Measurements from ENCODE around the gene WDR1.
A peak's percentile ranks its signal among the peaks of the same experiment; 100 is the strongest.

The WDR1 gene

DNA sequence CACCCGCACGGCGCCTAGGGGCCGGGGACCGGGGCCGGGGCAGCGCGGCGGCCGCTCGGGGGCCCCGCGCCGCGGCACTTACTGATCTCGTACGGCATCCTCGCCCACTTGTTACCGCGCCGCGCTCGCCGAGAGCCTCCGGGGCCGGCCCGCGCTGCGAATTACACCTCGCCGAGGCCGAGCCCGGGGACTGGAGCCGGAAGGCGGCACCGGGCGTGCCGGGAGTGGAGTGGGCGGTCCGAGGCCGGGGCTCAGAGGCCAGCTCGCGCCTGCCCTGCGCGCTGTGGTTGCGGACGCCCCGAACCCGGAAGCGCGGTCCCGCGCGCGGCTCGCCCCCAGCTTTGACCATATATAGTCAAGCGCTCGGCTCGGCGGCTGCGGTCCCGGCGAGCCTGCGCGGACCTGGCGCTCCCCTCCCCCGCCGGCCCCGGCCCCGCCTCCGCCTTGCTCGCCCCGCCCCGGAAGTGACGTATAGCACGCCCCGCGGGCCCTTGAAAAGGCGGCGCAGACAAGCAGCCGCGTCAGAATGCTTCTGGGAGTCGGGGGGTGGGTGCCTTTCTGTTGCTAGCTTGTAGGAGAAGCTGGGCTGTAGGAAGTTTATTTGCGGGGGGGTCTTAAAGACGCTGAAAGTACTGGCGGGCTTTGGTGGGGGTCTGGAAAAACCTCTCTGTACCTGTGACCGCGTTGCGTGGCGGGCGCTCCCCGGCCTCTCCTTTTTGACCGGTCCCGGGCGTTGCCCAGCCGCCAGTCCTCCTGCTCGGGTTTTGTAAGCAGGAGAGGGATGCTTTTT, at the start of gene WDR1:
WDR1 (minus strand) TSS at position 231 of the 790 bp plus-strand sequence; CDS start at position 98, 133 bp downstream.
- peak; percentile 90 for DNase-seq (ENCODE audit: low read depth)

GRCh38 chr4:10164877-10165283, 48.3 kb upstream of the WDR1 start:
- no peak for DNase-seq (ENCODE audit: low read depth)

DNA sequence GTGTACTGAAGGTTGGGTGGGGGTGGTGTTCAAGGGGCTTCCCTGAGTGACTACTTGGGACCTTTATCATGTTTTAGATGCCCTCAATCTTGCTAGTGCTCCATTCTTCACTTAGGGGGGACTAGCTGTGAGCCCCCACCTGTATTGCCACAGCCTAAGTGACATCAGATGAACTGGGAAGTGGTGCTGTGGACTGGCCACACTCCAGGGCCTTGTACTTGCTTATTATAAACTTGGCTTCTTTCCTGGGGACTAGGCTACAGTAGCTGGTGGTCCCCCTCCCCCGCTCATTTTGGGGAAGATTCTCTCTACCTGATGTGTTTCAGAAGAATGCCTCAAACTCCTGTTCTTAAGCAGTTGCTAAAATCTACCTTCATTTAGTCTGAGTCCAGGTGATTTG, 46.7 kb upstream of the WDR1 start:
- no peak for DNase-seq (ENCODE audit: low read depth)

DNA sequence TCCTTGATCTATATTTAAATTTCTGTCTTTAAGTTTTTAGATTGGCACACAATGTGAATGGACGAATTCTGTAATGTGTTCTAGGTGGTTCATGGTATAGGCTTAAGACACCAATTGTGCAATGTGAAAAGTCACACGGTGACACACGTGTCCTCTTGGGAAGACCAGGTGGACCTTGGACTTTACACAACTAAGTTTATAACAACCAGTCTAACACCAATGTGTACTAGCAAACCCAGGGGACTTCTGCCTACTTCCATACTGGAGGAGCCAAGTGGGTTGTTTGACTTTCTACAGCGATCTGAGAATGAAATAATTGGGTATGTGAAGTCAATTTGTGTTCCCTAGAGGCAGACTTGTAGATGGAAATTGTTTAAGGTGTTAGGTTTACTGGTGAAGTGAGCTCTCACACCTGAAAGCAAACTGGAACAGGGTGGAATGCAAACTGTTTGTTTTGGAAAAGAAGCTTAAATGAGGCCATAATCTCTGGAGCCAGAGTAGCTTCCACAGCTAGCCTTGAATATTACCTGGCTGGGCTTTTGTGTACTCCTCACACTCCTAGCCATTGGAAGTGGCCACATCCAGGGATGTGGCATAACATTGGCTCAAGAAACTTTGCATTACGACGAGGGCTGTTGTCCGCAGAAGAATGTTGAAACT, 45.9 kb upstream of the WDR1 start:
- DNase-seq (ENCODE audit: low read depth): no peak

GRCh38 chr4:10161840-10162239, 45.2 kb upstream of the WDR1 start:
- no peak for DNase-seq (ENCODE audit: low read depth)

DNA sequence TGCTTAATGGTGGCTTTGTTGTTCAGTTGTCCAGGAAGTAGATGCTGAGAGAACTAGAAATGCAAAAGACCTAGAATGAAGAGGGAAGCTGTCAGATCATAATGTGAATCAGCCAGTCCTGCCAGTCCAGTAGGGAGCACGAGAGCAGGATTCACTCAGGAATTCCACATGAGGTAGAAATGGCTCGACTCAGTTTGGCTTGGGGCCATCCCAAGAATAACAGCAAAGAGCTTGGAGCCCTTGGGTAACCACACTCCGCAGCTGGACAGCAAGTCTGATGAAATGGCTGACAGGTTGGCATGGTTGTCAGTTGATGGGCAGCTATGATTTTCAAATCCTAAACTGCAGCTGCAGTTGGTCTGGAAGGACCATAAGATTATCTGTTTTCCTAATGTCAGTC, 44.5 kb upstream of the WDR1 start:
- no peak for DNase-seq (ENCODE audit: low read depth)

GRCh38 chr4:10160281-10160856, 43.8 kb upstream of the WDR1 start:
- DNase-seq (ENCODE audit: low read depth): no peak

- no peak for DNase-seq (ENCODE audit: low read depth)
Measured at GRCh38 chr4:10159671-10160070, 43.1 kb upstream of the WDR1 start.

- no peak for DNase-seq (ENCODE audit: low read depth)
Measured at GRCh38 chr4:10158333-10158942, 41.8 kb upstream of the WDR1 start.

- no peak for DNase-seq (ENCODE audit: low read depth)
Measured at GRCh38 chr4:10157478-10158332, 41.1 kb upstream of the WDR1 start.

DNA sequence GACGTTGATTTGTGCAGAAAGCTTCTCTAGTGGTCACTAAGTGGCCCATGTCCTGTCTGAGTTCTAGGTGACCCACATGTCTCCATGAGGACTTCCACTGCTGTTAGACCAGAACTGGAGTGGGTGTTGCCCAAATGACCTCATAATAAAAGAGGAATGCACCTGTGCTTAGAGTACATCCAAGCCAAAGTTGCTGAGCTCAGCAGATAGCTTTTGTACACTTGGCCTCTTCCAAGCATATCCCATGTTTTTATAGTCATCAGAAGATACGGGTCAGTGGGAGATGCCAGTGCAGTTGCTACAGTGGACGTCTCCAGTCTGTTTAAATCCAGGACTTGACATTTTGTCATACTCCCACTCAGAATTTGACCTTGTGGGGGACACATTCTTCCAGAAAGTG, 37.6 kb upstream of the WDR1 start:
- DNase-seq (ENCODE audit: low read depth): no peak

- no peak for DNase-seq (ENCODE audit: low read depth)
Measured at GRCh38 chr4:10153161-10153560, 36.6 kb upstream of the WDR1 start.

- DNase-seq (ENCODE audit: low read depth): no peak
Measured at GRCh38 chr4:10151182-10151581, 34.6 kb upstream of the WDR1 start.

GRCh38 chr4:10144966-10145365, 28.4 kb upstream of the WDR1 start:
- DNase-seq (ENCODE audit: low read depth): no peak

- DNase-seq (ENCODE audit: low read depth): no peak
Measured at GRCh38 chr4:10144479-10144878, 27.9 kb upstream of the WDR1 start.

DNA sequence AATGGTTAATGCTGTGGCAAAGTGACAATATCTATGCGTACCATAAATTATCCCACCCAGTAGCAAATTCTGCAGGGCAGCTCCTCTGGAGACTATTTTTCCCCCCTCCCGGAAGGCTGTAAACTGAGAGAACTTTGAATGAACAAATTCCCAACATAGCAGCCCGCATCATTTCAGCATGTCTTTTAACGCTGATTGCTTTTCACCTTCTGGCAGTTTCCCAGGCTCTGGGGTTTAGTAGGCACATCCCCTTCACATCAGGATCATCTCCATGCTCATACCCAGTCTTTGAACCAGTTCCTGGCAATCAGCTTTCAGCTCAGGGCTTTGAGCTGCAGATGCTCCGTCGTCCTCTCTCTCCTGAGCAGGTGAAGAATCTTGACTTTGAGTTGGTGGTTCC, 26.6 kb upstream of the WDR1 start:
- no peak for DNase-seq (ENCODE audit: low read depth)

DNA sequence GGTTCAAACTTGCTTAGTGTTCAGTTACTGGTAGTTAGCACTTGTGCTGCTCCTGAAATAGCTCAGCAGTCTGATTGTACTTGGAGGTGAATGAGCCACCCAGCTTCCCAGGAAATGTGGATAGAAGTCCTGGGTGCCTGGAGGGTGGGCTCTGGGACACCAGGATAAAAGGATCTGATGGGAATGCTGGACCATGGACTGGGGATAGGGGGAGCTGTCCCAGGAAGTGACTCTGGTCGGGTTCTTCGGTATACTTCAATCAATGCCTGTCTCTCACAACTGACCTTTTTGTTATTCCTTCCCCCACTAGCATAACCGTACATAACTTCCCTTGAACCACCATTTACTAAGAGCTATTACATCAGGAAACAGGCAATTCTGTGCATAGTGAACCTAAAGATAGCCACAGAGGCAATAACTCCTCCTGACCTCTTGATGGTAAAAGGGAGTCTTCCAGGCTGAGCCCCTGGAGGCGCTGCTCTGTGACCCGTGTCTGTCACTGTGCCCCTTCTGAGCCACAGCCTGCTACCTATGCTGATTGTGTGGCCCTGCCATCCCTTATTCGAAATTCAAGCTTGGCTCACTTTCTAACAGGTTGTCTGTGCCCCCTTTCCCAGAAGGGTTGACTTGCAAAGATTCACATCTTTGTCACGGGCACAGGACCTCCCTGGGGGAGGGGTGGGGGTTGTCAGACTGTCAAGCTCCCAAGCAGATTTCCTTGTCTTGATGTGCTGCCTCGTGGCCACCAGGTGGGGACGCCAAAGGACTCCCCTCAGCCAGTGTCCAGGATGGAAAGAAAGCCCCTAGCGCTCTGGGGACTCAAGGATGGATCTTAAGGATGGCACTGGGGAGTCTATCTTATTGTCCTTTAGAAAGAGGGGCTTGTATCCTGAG, 24.5 kb upstream of the WDR1 start:
- DNase-seq (ENCODE audit: low read depth): no peak

DNA sequence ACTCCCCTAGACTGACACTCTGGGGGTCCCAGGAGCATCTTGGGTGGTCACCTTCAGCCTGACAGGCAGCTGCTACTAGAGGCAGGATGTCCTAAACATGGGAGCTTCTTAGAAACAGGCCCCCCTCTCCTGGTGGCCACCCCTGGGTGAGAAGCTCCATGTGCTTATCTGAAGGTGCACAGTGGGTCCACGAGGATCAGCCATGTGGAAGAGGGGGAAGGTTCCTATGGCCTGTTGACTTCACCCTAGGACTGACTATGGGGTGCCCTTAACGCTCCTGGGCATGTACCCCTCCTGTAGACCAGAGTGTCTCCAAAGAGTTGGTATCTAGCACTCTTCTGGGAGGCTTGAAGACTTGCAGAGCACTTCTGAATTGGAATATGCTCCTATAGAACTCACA, 22.9 kb upstream of the WDR1 start:
- no peak for DNase-seq (ENCODE audit: low read depth)

GRCh38 chr4:10135260-10135659, 18.7 kb upstream of the WDR1 start:
- DNase-seq (ENCODE audit: low read depth): no peak

DNA sequence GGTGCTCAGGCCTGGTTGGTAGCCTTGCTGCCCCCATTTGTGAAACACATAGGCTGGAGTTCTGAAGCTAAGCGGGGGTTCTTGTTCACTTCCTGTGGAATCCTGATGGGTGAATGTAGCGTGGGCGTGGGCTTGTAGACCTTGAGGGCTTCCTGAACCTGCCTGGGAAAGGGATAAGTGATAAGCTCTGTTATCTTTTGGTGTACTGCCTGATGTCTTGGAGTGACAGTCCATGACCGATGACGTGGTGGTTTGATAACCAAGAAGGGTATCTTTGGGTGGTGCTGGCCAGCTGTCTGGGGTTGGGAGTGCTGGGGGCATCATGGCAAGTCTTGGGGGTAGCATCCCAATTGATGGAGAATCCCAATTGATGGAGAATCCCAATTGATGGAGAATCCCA, 17.5 kb upstream of the WDR1 start:
- DNase-seq (ENCODE audit: low read depth): no peak

DNA sequence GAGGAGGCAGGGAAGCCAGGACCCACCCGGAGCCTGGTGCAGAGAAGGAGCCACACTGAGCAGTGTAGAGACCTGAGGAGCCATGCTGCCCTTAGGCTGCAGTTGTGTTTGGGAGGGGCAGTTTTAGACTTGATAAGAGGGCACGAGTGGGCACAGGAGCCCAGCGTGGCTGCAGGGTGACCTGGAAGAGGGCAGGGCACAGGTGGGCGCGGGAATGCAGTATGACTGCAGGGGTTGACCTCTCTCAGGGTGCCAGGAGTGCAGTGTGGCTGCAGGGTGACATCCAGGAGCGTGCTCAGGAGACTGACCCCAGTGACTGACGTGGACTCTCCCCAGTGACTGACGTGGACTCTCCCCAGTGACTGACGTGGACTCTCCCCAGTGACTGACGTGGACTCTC, 14.6 kb upstream of the WDR1 start:
- DNase-seq (ENCODE audit: low read depth): no peak

Measured in stimulated activated CD8-positive, alpha-beta memory T cell treated with anti-CD3 and anti-CD28 coated beads, Interleukin-7, amount 100 ng/mL, for 24 hours (primary cell).